ENCODE results near the gene NCOR2. TPM values are rescaled to one million over a fixed set of nuclear protein-coding genes. Genes with fewer than 3 reads are reported as not detected.

The NCOR2 gene
- total RNA-seq, 4 donors from 2014 or later: 111 to 264 (median 187) TPM

DNA sequence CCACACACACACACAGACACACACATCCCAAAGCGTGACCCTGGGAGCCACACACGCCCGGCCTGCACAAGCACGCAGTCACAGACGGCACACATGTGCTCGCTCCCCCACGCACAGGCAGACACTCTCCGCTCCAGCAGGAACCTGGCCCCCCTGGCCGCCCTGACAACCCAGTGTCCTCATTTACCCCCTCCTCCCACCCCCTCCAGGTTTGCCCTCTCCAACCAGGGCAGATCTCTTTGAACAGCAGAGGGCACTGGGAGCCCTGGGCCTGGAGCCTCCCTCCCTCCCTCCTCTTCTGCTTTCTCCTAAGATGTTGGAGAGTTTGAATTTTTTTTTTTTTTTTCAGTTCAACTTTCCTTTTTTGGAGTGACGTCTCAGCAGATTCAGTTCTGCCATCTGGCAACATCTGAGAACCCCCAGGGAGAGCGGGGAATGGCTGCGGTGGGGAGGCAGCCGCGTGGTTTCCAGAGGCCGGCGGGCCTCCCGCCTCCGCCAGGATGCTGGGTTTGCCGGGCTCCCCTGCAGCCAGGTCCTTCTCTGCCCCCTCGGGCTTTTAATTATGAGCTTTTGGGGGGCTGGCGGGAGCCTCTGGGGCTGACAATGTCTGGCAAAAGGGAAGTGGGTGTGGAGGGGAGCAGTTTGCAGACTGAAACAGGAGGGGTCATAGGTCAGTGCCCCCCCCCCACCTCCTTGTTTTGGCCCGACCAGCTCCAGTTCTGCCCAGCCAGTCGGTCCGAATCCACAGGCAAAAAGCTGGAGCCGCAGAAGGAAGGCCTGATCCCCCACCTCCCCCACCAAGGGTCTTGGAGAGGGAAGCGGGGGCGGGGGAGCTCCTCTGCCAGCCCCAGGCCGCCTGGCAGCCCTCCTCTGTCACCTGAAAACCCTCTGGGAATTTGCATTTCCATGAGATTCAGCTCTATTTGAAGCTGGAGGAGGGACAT, 1.3 kb upstream of the NCOR2 start:
- DNase-seq (ENCODE audit: low spot score in 2 of 2): peak in 1 of 2 donors; percentile 83
- peaks cover 46% of the 10 kb centered on the region for H3K4me1 ChIP-seq
- H3K27me3 ChIP-seq: no peaks in the 10 kb centered on the region

DNA sequence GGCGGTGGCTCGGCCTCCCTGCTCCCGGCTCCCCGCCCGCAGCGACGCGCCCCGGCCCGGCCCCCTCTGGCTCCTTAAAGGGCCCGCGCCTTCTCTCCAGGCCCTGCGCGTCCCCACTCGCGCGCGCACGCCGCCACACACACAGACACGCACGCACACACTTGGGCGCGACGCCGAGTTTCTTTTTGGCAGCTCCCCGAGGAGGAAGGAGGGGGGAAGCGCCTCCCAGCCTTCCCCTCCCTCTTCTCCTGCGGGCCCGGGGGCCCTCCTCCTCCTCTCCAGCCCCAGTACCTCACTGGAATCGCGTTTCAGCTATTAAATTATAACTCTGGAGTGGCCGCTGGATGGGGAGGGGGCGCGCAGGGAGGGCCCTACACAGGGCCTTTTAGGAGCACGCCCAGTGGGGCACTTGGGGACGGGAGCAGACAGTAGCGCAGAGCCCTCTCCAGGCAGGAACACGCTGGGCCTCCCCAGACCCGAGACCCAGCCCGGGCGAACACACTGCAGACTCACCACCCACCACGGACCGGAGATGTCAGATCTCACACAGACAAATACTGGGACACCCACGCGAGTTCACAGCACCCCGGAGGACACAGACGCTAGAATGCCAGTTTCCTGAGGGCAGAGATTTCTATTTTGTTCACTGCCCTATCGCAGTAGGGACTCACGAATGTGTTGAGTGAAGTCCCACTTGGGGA, 411 bp upstream of the NCOR2 start:
- peak in 2 of 3 donors; percentile 64 to 91 for TF ChIP-seq POLR2AphosphoS5 (IDR thresholded peaks at IDR 0.05)
- TF ChIP-seq, protein P1, sequence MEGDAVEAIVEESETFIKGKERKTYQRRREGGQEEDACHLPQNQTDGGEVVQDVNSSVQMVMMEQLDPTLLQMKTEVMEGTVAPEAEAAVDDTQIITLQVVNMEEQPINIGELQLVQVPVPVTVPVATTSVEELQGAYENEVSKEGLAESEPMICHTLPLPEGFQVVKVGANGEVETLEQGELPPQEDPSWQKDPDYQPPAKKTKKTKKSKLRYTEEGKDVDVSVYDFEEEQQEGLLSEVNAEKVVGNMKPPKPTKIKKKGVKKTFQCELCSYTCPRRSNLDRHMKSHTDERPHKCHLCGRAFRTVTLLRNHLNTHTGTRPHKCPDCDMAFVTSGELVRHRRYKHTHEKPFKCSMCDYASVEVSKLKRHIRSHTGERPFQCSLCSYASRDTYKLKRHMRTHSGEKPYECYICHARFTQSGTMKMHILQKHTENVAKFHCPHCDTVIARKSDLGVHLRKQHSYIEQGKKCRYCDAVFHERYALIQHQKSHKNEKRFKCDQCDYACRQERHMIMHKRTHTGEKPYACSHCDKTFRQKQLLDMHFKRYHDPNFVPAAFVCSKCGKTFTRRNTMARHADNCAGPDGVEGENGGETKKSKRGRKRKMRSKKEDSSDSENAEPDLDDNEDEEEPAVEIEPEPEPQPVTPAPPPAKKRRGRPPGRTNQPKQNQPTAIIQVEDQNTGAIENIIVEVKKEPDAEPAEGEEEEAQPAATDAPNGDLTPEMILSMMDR (IDR thresholded peaks at IDR 0.05): no peak
- peak; percentile 94 for DNase-seq (ENCODE audit: low spot score in 2 of 2)
- H3K27me3 ChIP-seq: no peaks in the 10 kb centered on the region
- H3K9me3 ChIP-seq: no peaks in the 10 kb centered on the region
- H3K4me1 ChIP-seq: peaks cover 55% of the 10 kb centered on the region
- no peaks in the 10 kb centered on the region for H3K36me3 ChIP-seq
- WGBS: 0% methylated on average over 9 of the region's 50 CpGs
- peak overlapping the region; percentile 83 for H3K27ac ChIP-seq
- H3K4me3 ChIP-seq: peak overlapping the region; percentile 91

More for the DNA sequence above, 1.3 kb upstream of the NCOR2 start:
- H3K4me3 ChIP-seq: peak overlapping the region; percentile 91
- peak in 1 of 3 donors; percentile 14 for TF ChIP-seq POLR2AphosphoS5 (IDR thresholded peaks at IDR 0.05)
- TF ChIP-seq, protein P1 (IDR thresholded peaks at IDR 0.05): peak in 1 of 2 donors; percentile 21
- TF ChIP-seq POLR2A (IDR thresholded peaks at IDR 0.05): no peak
- no peaks in the 10 kb centered on the region for H3K36me3 ChIP-seq
- WGBS: 28% methylated on average over 15 of the region's 28 CpGs
- H3K9me3 ChIP-seq: no peaks in the 10 kb centered on the region
- peak overlapping the region; percentile 83 for H3K27ac ChIP-seq

DNA sequence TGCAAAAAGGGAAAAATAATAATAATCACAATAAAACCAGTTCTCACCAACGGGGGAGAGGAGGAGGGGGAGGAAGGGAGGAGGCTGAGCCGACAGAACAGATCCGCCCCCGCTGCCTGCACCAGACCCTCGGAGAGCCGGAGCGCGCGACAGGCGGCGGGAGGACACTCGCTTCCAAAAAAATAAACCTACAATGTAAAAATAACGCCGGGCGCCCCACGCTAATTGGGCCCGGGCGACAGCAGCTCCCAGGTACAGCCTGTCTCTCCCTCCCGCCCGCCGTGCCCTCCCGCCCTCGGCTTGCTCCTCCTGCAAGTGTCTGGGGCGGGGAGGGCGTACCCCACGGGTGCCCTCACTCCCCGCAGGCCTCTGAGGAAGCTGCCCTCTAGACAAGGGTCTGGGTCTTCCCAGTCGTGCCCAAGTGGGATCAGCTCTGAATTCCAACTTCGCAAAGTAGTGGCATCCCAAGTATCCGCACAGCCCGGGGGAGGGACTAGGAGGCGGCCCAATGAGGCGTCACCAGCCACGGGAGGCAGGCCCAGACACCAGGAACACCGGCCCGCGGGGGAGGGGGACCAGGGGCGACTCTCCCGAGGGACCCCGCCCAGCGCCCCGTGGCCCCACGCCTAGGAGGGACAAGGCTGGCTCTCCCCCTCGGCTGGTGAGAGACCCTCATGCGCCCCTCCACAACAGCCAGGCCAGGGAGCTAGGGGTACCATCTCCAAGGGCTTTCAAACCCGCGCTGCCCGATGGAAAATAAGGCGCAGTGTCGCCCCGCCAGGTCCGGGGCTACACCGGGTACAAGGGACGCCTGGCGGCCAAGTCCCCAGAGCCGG, 1.0 kb downstream of the NCOR2 start:
- Histone ChIP-seq H3K9me3 (no peaks in the 10 kb centered on the region), H3K27me3 (no peaks in the 10 kb centered on the region), H3K27ac (peak overlapping the region; percentile 97), H3K4me3 (peak overlapping the region; percentile 91), H3K4me1 (peaks cover 63% of the 10 kb centered on the region), H3K36me3 (no peaks in the 10 kb centered on the region)
- TF ChIP-seq, protein P1 (IDR thresholded peaks at IDR 0.05): no peak
- TF ChIP-seq EP300 (IDR thresholded peaks at IDR 0.05): no peak
- TF ChIP-seq POLR2A (IDR thresholded peaks at IDR 0.05): peak in 1 of 2 donors; percentile 61
- peak in 1 of 3 donors; percentile 23 for TF ChIP-seq POLR2AphosphoS5 (IDR thresholded peaks at IDR 0.05)
- DNase-seq (ENCODE audit: low spot score in 2 of 2): peak; percentile 94 to 97
- under 1% methylated on average over 41 of the region's 56 CpGs for WGBS

GRCh38 chr12:124565656-124566160, 1.7 kb downstream of the NCOR2 start:
- no peaks in the 10 kb centered on the region for H3K27me3 ChIP-seq
- H3K27ac ChIP-seq: peak overlapping the region; percentile 97
- H3K9me3 ChIP-seq: no peaks in the 10 kb centered on the region
- DNase-seq (ENCODE audit: low spot score in 2 of 2): peak in 1 of 2 donors; percentile 70
- H3K4me1 ChIP-seq: peaks cover 69% of the 10 kb centered on the region
- H3K36me3 ChIP-seq: no peaks in the 10 kb centered on the region
- no peak for TF ChIP-seq POLR2A (IDR thresholded peaks at IDR 0.05)
- TF ChIP-seq POLR2AphosphoS5 (IDR thresholded peaks at IDR 0.05): no peak
- WGBS: 3% methylated on average over 13 of the region's 14 CpGs
- peak overlapping the region; percentile 91 for H3K4me3 ChIP-seq

- Histone ChIP-seq H3K4me3 (peak overlapping the region; percentile 91), H3K27me3 (no peaks in the 10 kb centered on the region)
Observed at GRCh38 chr12:124564971-124565491, 2.4 kb downstream of the NCOR2 start.

More at GRCh38 chr12:124564971-124565491, 2.4 kb downstream of the NCOR2 start:
- Histone ChIP-seq H3K36me3 (no peaks in the 10 kb centered on the region), H3K4me1 (peaks cover 69% of the 10 kb centered on the region), H3K9me3 (no peaks in the 10 kb centered on the region), H3K27ac (no peak overlapping the region)
- no peak for TF ChIP-seq POLR2AphosphoS5 (IDR thresholded peaks at IDR 0.05)
- TF ChIP-seq EP300 (IDR thresholded peaks at IDR 0.05): no peak
- TF ChIP-seq, protein P1 (IDR thresholded peaks at IDR 0.05): no peak
- no peak for TF ChIP-seq POLR2A (IDR thresholded peaks at IDR 0.05)
- DNase-seq (ENCODE audit: low spot score in 2 of 2): no peak
- WGBS: 26% methylated on average over 10 of the region's 19 CpGs

All from suprapubic skin (tissue), 4 donors.